NCI-H1092 treated with DMSO at 0.1 percent for 48 hours (cell line): ENCODE data around the gene DFFA.
A peak's percentile ranks its signal among the peaks of the same experiment; 100 is the strongest.

Source experiments
- DNase-seq: peaks from one replicate; lab custom pipeline; 2025; lab: John Stamatoyannopoulos, UW

The DFFA gene, protein sequence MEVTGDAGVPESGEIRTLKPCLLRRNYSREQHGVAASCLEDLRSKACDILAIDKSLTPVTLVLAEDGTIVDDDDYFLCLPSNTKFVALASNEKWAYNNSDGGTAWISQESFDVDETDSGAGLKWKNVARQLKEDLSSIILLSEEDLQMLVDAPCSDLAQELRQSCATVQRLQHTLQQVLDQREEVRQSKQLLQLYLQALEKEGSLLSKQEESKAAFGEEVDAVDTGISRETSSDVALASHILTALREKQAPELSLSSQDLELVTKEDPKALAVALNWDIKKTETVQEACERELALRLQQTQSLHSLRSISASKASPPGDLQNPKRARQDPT

DNA sequence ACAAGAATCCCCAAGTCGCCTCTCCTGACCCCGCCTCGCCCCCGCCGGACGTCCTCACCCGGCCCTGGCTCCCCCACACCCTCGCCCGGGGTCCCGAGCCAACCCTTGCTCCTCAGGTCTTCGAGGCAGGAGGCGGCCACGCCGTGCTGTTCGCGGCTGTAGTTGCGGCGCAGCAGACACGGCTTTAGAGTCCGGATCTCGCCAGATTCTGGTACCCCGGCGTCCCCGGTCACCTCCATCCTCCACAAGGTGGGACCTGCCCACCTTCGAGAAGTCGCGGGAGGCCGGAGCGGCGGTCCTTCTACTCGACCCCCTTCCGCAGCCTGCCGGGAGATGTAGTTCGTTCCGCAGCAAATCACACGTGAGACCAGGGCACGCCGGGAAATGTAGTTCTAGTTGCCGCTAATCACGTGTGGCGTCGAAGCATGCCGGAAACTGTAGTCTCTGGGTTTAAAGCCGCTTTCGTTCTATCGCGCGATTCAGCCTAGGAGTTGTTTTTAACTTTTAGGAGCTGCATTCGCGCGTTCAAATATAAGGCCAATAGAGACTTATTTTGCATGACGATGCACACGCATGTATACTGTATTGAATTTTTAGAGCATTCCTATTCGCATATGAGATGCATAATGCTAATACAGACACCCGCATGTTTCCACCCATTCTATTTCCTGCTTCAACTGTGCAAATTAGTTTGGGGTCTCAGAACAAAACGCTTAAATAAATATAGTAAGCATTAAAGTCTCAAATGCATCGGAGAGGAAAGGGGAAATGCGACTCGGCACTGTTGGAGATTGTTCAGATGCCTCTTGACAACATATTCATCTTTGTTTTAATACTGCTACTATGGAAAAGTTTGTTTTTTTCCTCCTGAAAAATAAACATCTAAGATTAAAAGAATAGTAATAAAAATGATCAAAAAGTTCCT lies at the start of gene DFFA:
Gene DFFA, minus strand, starts transcription at position 310 of the 925 bp plus-strand sequence. Its CDS starts 71 bp downstream, at position 239.
- peak; percentile 98 for DNase-seq

DNA sequence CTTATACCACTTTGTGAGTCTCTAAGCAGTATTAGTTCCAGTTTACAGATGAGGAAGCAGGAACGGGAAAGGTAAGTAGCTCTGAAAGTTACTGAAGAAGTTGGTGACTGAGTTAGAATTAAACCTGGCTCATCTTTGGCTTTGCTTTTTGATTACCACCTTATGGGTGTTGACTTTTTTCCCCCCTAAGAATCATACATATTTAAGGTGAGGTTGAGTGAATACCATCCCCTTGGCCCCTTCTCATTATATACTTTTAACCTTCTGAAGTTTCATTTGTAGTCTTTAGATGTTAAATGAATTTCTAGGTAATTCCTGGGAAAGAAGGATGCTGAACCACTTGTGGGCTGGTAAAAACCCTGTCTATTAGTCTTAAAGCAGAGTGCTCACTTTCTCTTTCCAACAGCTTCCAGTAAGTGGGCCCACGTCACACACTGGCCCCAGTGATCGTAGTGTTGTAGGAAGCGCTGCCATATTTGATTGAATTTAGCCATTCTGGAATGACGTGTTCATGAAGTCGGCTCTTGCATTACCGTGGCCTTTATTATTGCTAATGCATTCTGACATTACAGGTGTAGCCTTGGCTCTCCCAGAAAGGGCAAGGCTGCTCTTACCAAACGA lies 49.3 kb upstream of the DFFA start:
- no peak for DNase-seq

GRCh38 chr1:10520952-10521351 lies 48.6 kb upstream of the DFFA start:
- no peak for DNase-seq

DNA sequence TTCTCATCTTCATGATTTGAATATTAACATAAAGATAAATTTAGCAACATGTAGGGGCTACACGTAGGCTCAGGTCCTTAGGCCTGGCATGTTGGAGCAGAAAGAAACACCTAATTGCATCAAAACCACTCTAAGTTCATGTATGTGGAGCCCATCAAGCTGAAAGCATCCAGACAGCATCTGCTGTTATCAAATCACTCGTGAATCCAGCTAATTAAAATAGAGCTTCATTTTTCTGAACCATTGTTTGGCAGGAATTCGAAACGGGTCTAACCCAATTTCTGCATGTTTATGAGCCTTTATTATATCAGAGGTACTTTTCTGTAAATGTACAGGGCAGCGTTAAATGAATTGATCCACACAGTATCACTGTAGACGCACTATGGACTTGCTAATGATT lies 48.2 kb upstream of the DFFA start:
- DNase-seq: no peak

DNA sequence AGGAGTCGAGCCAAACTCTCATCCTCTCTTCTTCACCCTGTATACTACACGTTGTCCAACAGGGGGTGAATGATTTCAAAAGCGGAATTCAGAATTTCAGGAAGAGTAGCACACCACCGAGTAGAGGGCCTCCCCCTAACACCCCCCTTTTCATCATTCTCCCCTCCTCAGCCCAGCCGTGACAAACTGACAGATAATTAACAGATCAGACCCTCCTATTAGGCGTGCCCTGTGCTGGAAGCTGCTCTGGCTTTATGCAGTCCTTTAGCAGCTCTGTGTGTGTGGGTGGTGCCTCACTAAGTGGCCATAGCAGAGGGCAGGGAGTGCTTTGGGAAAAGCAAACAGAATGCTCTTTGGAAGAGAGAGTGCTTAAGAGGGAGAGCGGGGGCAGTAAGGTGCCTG lies 46.7 kb upstream of the DFFA start:
- DNase-seq: peak; percentile 92

GRCh38 chr1:10517677-10517982 lies 45.3 kb upstream of the DFFA start:
- no peak for DNase-seq

DNA sequence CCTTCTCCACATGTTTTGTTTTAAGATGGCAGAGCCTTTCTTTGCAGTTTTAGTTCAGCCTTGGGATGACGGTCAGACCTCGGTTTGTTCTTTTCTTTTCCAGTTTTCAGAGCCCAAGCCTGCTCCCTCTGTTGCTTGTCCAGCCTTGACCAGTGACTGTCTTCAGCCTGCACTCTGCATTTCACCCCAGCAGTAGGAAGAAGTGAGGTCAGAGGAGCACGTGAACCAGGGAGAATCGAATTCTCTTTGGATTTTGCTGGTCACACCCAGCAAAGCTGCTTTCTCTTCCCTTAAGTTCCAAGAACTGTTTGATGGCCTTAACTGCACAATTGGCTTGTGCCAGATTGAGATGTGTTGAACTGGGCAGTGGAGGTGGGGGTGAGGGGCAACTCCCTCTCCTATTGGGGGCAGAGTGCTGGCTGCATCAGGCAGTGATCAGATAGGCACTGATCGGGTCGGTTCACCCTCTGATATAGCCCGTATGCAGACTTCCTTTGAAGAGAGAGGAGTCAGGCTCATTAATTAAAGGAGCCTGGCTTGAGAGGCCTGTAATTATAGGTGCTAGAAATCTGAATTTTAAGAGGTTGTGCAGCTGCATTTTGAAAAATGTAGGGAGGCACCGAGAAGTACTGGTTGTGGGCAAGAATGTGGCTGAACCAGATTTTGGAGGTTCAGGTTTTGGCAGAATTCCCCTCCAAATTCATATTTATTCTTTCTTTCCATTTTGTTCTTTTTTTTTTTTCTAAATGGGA lies 44.8 kb upstream of the DFFA start:
- peak; percentile 29 for DNase-seq

DNA sequence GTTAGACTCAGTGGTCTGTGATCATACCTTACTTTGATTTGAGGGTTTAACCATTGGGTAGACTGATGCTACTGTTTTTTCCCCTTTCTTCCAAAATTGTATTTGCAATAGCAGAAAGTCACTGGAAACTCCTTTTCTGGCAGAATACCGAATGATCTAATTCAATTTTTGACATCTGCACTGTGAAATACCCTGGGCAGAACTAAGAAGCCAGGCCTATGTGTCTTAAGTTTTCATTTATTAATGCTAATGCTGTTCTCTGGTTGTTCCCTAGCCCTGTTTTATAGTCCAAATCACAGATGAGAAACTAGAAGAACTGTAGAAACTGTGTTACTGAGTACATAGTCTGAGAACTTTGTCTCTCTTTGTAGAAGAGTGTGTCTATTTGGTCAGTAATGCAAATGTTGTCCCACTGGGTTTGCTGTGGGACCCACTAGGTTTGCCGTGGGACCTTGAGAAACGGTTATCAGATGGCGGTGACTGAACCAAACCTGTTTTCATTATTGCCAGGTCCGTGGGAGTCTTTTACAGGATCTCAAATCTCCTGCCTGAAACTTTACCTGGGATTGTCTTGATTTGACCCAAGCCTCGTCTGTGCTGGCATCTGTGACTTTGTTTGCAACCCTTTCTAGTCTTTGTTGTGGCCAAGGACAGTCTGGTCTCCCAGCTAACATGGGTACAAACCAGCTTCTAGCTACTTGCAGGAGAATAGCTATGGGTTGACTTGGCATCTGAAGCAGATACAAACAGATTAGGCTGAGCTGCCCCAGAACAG lies 43.8 kb upstream of the DFFA start:
- DNase-seq: no peak

DNA sequence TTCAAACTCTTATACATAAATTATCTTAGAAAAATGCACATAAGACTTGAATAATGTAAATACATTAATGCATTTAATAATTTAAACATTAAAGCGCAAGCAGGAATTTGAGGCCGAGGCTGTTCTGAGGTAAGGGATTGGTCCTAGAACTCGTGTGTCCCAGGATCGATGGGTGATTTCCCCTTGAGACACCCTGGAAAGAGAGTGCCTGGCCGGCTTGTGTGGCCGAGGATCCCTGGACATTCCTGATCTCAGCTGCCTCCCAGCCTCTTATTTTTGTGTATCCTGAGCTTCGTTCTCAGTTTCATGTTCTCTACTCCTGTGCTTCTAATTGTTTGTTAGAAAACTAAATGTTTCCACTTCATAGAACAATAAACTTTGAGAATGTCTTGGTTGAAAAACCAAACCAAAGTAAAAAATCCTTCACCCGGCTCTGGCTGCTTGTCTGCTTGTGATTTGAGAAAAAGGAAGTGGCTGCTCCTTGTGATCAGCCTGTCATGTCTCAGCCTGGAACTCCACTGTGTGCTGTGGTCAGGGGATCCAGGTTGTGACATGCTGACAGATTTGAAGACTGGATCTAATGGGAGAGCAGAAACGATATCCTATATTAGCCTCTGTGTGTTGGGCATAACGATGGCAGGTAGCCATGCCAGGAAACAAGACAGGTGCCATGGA lies 43.1 kb upstream of the DFFA start:
- no peak for DNase-seq

GRCh38 chr1:10514490-10515235 lies 42.3 kb upstream of the DFFA start:
- DNase-seq: peak; percentile 89

DNA sequence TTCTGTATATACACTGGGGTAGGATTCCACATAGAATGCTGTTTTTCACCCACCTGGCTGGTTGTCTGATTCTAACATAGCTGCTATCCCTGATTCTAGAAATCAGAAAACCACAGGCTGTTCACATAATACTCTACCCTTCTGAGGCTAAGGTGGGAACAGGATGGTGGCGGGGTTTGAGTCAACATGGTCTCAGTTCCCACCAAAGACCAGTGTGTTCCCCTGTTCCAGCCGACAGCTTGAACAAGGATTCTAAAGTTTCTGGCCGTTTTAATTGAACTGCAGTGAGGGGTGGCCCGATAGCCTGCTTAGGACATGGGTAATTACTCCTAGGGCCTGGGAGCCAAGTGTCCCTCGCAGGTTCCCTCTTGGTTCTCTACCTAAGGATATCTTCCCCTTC lies 40.9 kb upstream of the DFFA start:
- no peak for DNase-seq

DNA sequence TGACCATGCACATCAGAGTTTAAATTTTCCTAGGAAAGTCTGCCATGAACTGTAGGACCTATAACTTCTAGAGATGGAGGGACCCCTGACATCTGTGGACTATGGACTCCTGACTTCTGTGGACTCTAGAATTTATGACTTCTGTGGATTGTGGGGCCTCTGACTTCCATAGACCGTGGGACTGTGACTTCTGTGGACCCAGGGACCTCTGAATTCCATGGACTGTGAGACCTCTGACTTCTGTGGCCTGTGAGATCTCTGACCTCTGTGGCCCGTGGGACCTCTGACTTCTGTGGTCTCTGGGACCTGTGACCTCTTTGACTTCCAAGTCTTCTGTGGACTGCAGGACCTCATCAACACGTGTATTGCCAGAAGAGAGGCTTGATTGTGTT lies 39.2 kb upstream of the DFFA start:
- DNase-seq: no peak

DNA sequence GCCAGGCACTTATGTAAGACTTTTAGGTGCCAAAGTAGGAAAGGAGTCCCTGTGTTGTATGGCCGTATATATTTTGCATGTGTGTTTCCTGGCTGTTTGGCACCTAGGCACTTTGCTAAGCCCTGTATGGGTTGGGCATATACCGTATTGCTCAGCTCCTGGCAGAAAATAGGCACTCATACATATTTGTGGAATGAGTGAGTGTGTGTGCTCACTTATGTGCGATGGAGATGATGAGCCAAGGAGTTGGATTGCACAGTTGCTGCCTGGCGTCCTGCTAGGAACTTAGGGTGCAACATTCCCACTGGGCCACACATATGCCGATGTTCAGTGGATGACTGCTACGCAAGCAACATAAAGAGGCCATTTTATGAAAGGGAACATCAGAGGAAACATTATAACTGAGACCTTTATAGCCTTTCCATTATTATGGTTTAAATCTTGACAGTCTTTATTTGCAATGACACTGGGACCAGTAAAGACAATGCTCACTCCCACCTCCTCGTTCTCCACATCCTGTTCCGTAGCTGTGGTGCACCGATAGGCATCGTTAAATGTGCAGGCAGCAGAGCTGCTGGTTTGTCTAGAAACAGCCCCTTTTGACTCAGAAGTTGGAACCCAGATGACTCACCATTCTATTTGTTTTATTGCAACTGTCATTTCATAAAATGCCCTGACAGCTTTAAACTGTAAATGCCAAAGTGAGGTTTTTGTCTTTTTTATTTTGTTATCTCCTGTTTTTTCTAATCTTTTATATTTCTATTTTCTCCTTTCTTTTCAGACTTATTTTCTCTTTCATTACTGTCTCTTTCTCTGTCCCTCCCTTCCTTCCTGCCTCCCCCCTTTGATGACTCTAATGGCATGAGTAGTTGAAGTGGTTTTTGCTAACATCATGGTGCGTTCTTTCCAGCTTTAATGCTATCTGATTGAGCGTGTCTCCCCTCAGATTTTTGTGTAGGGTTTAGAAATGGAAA lies 38.5 kb upstream of the DFFA start:
- DNase-seq: no peak

DNA sequence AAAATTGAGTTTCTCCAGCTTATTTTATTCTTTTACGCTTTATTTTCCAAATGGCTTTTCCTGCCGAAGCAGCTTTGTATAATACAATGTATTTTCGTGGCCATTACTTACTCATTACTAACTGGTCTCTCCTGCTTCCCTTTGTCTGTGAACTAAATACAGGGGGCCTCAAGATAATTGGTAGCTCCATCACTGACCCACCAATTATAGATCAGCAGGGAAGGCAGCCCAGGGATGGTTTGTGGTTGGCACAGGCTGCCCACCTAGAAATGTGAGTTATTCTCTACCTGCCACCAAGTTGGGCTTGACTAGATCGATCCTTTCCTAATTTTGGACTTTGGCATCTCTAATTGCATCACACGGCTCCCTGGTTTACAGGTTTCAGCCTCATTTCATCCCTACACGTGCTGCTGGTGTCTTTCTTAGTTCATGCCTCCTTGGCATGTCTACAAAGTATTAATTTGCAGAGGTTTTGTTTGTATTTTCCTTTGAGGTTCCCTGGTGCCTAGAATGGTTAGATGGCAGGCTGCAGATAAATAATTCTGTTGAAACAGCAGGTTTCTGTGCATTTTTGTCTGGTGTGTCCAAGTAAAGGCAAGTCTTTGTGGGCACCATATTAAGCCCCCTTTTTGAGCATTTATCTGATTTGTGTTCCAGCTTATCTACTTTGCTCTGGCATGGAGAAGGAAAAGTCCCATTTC lies 37.6 kb upstream of the DFFA start:
- DNase-seq: peak; percentile 21

DNA sequence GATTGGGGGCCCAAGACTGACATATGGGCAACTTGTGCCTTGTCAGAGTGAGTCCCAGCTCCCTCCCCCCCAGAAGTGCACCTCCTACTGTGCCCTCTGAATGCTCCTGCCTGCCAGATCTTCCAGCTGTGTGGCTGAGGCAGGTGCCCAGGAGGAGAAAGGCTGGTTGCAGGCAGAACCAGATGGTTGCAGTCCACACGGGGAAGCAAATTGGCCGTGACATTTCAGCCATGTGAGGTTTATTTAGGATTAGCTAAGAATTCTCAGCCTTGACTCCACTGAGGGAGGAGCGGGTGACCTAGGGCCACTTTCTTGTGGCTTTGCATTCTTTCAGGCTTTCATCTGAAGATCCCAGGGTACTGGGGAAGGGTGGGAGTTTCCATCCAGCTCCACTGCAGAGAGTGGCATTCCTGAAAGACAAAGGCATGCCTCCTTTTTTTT lies 36.2 kb upstream of the DFFA start:
- peak; percentile 82 for DNase-seq

DNA sequence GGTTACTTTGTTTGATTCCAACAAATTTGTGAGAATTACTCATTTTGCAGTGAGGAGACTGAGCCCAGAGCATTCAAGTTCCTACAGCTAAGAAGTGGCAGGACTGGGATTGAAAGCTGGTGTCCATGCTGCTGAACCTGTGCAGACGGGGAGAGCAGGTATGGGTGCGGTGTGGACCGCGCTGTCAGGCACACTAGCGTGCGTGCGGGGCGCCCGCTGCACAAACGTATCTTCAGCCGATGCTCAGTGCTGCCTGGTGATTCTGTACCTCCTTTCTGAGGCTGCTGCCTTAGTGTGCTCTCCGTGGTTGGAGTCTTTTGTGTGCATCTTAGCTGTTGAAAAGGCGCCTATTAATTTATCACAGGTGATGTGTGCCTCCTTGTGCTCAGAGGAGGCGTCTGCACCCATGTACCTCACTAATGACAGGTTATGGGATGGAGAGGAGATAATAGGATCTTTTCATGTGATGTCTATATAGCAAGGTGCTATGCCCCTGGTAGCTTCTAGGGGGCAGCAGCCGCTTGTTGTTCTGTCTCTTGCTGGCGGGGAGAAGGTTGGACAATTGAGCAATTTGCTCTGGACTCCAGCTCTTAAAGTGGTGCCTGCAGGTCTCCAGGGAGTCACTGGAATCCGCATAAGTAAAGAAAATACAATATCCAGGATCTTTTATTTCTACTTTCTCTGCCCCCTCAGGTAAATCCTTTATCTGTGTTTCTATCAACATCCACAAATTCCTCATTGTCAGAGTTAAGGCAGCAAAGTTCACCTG lies 35.0 kb upstream of the DFFA start:
- DNase-seq: peak; percentile 93

GRCh38 chr1:10506677-10507047 lies 34.3 kb upstream of the DFFA start:
- DNase-seq: no peak
